GM21526 (cell line): Measurements from ENCODE around the gene TEX35.
"Not testable (repeated sequence)": the region's sequence is repeated elsewhere in the genome, so short reads cannot be mapped to it uniquely, and the experiment has no call there.

Experiments used
- ATAC-seq: cut with Tn5 transposase; IDR thresholded peaks from one replicate; pipeline ENCODE4 v1.9.1; 2021; ENCODE audit warnings: moderate library complexity; ENCODE audit not compliant: unreplicated experiment, low FRiP score

The TEX35 gene

DNA sequence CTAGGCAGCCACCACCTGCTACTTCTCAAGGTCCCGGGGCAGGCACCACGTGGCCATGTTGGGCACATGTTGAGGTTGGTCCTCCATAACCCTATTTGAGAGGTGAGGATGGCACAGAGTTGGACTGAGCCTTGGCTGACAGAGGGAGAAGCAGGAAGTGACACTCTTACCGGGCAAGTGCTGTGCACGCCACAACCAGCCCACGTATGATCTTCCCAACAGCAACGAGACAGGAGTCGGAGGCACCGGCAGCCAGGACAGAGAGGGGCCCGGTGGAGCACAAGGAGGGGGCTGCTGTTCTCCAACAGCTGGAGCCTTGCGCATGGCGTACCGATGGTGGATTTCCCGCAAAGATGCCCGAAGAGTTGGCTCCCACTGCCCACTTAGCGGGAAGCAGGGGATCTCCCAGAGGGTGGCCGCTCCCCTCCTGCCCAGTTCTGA lies 19.6 kb upstream of the TEX35 start:
- no peak for ATAC-seq

DNA sequence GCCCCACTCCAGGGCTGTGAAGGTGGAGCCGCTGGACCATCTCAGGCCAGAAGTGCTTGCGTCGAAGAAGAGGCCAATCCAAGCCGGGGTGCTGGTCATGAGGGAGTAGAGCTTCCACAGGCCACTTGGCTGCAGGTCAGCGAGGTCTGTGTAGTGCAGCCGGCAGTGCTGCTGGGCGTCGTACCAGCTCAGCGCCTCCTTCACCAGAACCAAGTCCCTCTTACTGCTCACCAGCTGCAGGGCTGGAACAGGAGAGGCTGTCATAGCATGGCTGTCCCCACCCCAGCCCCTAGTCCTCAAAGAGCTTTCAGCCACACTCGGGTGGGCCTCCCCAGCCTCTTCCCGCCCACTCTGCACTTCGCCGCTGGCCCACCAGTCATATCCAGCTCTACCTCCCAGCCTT lies 18.3 kb upstream of the TEX35 start:
- ATAC-seq, result no peak

- ATAC-seq, result no peak
Measured at GRCh38 chr1:178495158-178495557, 17.8 kb upstream of the TEX35 start.

DNA sequence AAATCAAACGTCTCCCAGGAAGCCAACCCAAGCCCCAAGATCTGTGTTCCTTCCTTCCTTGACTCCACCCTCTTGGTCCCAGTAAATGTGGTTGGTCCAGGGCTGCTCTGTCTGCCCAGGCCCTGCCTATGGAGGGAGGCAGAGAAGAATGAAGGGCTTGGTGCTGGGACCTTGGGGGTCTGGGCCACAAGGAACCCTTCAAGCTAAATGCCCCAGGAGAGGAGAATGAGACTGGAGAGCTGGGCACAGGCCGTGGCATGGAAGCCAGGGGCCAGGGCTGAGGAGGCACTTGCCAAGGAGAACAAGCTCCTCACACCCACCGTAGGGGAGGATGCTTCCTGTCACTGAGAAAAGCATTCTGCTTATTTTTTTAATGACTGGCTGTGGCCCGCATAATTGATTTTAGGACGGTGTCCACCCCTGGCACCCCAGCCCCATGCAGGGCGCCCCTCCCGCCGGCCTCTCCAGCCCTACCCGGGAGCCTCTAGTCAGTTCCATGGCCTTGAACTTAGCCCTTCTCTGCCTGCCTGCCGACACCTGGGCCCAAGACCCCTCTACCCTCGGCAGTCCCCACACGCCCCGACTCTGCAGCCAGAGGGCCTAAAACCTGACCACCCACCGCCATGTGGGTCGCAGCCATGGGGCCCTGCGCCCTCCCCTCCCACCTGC lies 17.0 kb upstream of the TEX35 start:
- ATAC-seq, result no peak

DNA sequence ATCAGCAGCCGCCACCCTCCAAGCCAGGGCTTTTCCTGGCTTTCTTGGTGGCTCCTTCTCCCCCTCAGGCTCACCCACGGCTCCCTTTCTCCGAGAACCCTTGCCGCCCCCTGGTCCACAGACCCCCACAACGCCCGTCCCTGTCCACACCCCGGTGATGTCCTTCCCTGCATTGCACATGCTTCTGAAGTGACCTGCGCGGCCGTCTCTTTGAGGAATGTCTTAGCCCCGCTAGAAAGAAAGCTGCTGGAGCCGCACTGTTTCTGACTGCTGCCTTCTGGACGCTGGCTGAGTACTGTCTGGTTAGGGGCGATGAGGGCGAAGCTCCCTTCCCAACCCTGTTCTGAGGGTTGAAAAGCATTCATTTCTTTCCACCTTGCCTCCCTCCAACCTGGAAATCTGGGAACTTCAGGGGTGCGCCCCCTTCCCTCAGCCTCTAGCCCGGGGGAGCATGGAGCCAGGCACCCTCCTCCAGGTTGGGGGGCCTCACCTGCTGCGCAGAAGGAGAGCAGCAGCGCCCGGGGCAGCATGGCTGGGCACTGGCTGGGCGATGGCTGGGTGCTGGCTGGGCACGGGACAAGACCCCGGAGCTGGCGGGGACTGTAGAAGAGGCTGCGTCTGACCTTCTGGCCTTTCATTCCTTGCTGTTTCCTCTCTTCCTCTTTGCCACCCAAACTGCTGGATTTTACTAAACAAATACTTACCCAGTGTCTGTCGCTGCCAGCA lies 16.3 kb upstream of the TEX35 start, which contains the start of gene CLEC20A:
CLEC20A (minus strand) TSS at position 555 of the 726 bp plus-strand sequence; CDS start at position 530, 25 bp downstream.
- no peak for ATAC-seq

GRCh38 chr1:178497903-178498478 lies 14.9 kb upstream of the TEX35 start:
- no peak for ATAC-seq

DNA sequence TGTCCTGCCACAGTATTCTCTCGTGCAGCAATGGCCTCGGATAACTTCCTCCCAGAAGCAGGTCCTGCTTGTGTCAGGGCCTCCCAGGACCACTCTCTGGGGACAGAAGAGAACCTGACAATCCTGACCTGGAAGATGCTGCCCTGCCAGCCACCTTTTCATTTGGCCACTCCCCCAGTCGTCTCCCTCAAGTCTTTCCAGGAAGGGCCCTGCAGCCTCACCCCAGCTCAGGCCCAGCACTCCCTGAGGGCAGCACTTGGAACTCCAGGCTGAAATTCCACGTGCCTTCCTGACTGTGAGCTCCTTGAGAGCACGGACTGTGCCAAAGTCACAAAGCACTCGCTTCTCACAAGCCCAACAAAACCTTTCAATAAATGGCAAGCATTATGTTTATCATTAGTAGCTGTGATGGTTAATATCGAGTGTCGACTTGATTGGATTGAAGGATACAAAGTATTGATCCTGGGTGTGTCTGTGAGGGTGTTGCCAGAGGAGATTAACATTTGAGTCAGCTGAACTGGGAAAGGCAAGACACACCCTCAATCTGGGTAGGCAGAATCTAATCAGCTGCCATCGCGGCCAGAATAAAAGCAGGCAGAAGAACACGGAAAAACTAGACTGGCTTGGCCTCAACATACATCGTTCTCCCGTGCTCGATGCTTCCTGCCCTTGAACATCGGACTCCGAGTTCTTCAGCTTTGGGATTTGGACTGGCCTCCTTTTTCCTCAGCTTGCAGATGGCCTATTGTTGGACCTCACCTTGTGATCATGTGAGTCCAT lies 13.8 kb upstream of the TEX35 start:
- ATAC-seq, result no peak

GRCh38 chr1:178500091-178500770 lies 12.7 kb upstream of the TEX35 start:
- no peak for ATAC-seq

DNA sequence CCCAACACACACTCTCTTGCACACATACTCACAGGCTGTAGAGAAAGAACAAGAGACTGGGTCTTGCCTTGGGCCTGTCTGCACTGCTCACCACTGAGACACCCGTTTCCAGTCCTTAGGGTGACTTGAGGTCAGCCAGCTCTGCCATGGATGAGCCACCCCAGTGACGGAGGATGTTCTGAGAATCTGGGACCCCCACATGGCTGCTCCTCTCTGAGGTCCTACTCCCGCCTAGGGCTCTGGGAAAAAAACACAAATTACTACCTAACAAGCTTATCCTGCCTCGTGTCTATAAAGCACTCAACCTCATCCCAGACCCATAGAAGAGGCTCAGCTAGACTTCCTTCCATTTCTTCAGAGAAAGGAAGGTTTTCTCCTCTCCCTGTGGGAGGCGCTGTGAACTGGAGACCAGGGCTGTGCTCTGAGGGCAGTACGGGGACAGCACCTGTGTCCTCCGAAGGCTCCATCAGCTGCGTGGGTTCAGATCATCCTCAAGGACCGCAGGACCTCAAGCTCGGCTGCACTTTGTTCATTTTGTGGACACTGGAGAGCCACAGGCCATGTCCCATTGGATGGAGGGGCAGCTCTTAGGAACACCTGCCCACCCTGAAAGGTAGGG lies 11.9 kb upstream of the TEX35 start:
- ATAC-seq, result peak; percentile 12

GRCh38 chr1:178501705-178502329 lies 11.1 kb upstream of the TEX35 start:
- peak; percentile 85 for ATAC-seq

- no peak for ATAC-seq
Measured at GRCh38 chr1:178502330-178502714, 10.6 kb upstream of the TEX35 start.

DNA sequence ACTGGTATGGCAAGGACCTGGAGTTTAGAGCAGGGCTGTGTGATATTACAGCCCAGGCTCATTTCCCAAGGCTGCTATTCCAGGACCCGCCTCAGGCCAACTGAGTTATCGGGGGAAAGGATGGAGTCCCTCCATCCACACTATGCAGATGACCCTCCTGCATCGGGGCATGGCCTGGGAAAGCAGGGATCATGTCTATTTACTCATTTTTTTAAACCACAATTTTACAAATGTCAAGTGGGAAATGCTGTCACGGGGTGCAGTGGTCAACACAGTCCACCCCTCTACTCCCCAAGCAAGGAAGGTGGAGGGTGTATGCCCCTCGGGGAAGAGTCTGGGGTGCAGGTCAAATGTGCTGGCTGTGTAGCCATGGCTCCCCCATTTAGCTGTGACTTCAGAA lies 10.1 kb upstream of the TEX35 start:
- no peak for ATAC-seq

DNA sequence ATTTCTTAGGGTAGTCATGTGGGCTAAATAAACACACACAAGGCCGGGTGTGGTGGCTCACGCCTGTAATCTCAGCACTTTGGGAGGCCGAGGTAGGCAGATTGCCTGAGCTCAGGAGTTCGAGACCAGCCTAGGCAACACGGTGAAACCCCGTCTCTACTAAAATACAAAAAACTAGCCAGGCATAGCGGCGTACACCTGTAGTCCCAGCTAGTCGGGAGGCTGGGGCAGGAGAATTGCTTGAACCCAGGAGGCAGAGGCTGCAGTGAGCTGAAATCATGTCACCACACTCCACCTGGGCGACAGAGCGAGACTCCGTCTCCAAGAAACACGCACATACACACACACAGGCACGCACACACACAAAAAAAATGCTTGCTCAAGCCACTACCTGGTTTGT lies 9.6 kb upstream of the TEX35 start:
- ATAC-seq, result not testable (repeated sequence)

- no peak for ATAC-seq
Measured at GRCh38 chr1:178503849-178504248, 9.1 kb upstream of the TEX35 start.

DNA sequence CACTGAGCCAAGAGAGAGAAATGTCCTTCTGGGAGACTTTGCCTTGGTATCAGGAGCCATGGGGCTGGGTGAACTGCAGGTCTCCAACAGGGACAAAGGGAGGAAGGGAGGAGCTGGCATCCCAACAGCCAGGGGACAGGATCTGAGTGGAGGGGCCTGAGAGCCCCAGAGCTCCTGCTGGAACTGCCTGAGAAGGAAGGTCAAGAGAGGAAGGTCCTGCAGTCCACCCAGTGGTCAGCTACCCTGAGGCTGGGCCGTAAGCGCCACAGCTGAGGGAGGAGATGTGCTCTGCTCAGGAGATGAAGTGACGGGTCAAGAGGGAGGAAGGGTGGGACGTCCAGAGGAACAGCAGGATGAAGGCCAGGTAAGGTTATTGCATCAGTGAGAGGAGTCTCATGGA lies 8.6 kb upstream of the TEX35 start:
- no peak for ATAC-seq

- ATAC-seq, result no peak
Measured at GRCh38 chr1:178506177-178506576, 6.7 kb upstream of the TEX35 start.

GRCh38 chr1:178506669-178507068 lies 6.2 kb upstream of the TEX35 start:
- no peak for ATAC-seq

DNA sequence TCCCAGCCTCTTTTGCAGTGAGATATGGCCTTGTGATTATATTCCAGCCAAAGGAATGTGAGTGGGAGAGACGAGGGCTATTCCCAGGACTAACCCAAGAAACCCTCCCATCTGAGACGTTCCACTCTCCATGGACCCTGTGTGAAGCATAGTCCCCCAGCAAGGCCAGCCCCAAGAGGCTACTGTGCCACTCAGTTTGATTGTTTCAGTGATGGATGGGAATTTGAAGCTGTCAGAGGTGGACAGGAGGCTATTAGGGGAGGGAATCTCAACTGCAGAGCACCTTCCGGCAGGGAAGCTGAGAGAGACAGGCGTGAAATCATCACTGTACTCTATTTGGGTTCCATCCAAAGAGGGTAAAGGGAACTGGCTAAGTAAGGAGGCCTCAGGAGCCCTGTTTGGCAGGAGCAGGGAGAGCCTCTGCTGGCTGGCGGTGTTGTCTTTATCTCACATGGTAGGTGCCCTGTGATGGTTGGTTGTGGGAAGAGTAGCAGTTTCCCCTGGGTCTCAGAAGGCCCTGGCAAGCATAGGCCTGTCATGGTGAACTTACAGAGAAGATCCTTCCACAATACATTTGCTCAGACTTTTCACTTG lies 3.4 kb upstream of the TEX35 start:
- no peak for ATAC-seq

- ATAC-seq, result no peak
Measured at GRCh38 chr1:178510155-178510554, 2.8 kb upstream of the TEX35 start.
